Measurements from ENCODE around the gene DDX24.
A peak's percentile ranks its signal among the peaks of the same experiment; 100 is the strongest.

The DDX24 gene

DNA sequence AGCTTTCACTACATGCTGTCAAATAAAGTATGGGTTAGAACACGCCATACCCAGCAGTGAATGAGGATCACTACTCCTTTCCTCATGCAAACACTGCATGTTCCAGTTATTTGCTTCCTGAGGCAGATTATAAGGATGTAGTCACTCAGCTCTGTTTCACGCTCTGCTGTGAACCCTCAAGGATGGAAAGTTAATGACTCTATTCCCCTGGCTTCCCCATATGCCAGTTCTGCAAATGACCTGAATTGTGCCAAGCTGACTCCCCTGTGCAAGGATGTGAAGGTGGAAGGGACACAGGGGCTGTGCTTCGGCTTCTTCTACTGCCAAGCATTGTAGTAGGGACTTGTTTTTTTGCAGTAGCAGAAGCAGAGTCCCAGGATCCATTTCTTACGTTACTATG lies 6.9 kb upstream of the DDX24 start:
- Mint-ChIP-seq H3K9me3 (no peaks in the 10 kb centered on the region), H3K27ac (no peak overlapping the region), H3K4me1 (no peaks in the 10 kb centered on the region), H3K27me3 (ENCODE audit: low read depth) (no peaks in the 10 kb centered on the region), H3K36me3 (ENCODE audit: low read depth) (peaks cover 18% of the 10 kb centered on the region), H3K4me3 (no peak overlapping the region)
- TF ChIP-seq, protein P1, sequence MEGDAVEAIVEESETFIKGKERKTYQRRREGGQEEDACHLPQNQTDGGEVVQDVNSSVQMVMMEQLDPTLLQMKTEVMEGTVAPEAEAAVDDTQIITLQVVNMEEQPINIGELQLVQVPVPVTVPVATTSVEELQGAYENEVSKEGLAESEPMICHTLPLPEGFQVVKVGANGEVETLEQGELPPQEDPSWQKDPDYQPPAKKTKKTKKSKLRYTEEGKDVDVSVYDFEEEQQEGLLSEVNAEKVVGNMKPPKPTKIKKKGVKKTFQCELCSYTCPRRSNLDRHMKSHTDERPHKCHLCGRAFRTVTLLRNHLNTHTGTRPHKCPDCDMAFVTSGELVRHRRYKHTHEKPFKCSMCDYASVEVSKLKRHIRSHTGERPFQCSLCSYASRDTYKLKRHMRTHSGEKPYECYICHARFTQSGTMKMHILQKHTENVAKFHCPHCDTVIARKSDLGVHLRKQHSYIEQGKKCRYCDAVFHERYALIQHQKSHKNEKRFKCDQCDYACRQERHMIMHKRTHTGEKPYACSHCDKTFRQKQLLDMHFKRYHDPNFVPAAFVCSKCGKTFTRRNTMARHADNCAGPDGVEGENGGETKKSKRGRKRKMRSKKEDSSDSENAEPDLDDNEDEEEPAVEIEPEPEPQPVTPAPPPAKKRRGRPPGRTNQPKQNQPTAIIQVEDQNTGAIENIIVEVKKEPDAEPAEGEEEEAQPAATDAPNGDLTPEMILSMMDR (IDR thresholded peaks at IDR 0.05; ENCODE audit: unreplicated experiment in 3 of 3): no peak

DNA sequence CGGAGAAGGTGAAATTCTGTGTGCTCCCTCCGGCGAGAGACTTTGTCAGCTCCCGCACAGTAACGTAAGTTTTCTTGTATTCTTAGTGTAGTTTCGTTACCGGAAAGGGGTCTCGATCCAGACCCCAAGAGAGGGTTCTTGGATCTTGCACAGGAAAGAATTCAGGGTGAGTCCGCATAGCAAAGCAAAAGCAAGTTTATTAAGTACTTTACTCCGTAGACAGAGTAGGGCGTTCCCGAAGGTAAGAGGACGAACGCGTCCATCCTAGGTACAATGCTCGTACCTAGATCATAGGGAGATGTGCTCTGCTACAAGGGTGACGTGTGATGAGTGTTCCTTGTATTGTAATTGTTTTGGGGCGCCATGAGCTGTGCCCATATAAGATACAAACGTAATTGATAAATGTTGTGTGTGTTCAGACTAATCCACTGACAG lies 401 bp upstream of the DDX24 start:
- Mint-ChIP-seq H3K4me3 (peak overlapping the region; percentile 100), H3K27me3 (ENCODE audit: low read depth) (no peaks in the 10 kb centered on the region), H3K27ac (peak overlapping the region; percentile 93 to 99 (median 99)), H3K36me3 (ENCODE audit: low read depth) (peaks cover 60% of the 10 kb centered on the region), H3K9me3 (peaks cover 9% of the 10 kb centered on the region), H3K4me1 (peaks cover 39% of the 10 kb centered on the region)
- TF ChIP-seq, protein P1 (IDR thresholded peaks at IDR 0.05; ENCODE audit: unreplicated experiment in 3 of 3): no peak

DNA sequence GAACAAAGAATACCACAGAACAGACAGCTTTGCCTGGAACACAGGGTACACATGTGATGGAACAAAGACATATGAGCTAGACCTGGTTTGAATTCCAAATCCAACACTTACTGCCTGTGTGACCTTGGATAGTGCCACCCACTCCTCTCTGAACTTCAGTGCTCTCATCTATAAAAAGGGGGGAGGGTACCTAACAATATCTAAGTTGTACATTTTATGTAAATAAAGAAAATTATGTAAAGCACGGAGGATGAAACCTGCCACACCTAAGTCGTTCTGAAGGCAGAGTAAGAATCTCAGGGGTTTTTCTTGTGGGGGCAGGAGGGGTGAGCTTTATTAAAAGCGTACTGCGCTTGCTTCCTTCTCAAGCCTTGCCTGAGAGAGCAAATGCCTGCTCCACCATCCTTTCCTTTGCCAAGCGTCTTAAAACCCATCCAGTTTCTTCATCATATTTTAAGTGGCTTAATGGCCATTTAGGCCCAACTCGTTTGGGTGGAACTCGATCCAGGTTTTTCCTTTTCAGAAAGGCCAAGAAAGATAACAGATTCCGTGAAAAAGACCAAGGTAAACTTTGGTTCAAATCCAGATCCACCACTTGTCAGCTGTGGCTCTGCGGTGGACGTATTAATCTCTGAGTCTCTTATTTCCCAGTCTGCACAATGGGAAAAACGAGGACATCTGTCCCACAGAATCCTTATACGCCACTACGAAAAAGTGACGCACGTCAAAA lies 946 bp downstream of the DDX24 start:
- peaks cover 39% of the 10 kb centered on the region for H3K4me1 Mint-ChIP-seq
- H3K36me3 Mint-ChIP-seq (ENCODE audit: low read depth): peaks cover 68% of the 10 kb centered on the region
- H3K27me3 Mint-ChIP-seq (ENCODE audit: low read depth): no peaks in the 10 kb centered on the region
- peak overlapping the region; percentile 100 for H3K4me3 Mint-ChIP-seq
- peak overlapping the region; percentile 93 to 99 (median 99) for H3K27ac Mint-ChIP-seq
- TF ChIP-seq, protein P1 (IDR thresholded peaks at IDR 0.05; ENCODE audit: unreplicated experiment in 3 of 3): no peak
- H3K9me3 Mint-ChIP-seq: peaks cover 15% of the 10 kb centered on the region

DNA sequence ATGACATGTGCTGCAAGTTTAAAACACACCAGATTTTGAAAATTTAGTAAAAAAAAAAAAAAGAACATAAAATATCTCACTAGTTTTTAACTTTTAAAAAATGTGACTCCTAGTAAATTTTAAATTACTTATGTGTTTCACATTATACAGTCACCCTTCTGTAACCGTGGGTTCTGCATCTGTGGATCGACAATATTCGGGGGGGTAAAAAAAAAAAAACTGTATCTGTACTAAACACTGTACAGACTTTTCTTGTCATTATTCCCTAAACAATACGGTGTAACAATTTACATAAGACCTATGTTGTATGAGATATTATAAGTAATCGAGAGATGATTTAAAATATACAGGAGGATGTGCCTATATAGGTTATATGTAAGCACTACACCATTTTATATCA lies 3.2 kb downstream of the DDX24 start:
- Mint-ChIP-seq H3K4me1 (peaks cover 39% of the 10 kb centered on the region), H3K27me3 (ENCODE audit: low read depth) (no peaks in the 10 kb centered on the region), H3K36me3 (ENCODE audit: low read depth) (peaks cover 72% of the 10 kb centered on the region), H3K9me3 (peaks cover 26% of the 10 kb centered on the region), H3K27ac (no peak overlapping the region), H3K4me3 (peak overlapping the region; percentile 100)
- TF ChIP-seq, protein P1 (IDR thresholded peaks at IDR 0.05; ENCODE audit: unreplicated experiment in 3 of 3): no peak

DNA sequence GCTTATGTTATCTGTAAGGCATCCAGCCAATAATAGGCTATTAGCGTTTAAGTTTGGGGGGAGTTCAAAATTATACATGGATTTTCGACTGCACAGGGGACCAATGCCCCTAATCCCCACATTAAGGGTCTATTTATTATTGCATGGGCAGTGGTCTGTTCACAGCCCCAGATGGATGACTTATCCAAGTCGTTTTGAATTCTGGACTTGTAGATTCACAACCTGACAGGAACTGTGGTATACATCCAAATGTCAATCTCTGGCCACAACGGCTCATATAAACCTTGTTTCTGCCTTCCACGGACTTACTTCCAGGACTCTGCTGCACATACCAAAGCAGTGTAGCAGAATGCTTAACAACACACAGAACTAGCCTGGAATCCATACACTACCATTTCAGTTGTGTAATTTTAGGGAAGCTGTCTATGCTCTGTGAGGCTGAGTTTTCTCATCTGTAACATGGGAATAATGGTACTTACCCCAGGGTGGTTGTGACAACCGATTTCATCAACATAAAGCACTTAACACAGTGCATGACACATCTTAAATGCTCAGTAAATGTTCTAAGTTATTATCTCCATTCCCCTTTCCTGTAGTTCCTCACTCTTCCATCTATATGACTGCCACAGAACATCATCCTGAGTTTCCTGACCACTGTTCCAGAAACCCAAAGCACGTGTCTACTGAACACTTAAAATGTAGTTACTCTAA lies 3.7 kb downstream of the DDX24 start:
- Mint-ChIP-seq H3K4me3 (peak overlapping the region in 2 of 3 experiments; percentile 3 to 20), H3K27me3 (ENCODE audit: low read depth) (no peaks in the 10 kb centered on the region), H3K4me1 (peaks cover 38% of the 10 kb centered on the region), H3K27ac (no peak overlapping the region), H3K9me3 (peaks cover 28% of the 10 kb centered on the region), H3K36me3 (ENCODE audit: low read depth) (peaks cover 73% of the 10 kb centered on the region)
- TF ChIP-seq, protein P1 (IDR thresholded peaks at IDR 0.05; ENCODE audit: unreplicated experiment in 3 of 3): no peak
